GM21423 (cell line): ENCODE results near the gene C11orf68.
"Not testable (repeated sequence)": the region's sequence is repeated elsewhere in the genome, so short reads cannot be mapped to it uniquely, and the experiment has no call there.

ENCODE experiments used
- ATAC-seq: cut with Tn5 transposase; IDR thresholded peaks from one replicate; pipeline ENCODE4 v1.9.1; 2021; ENCODE audit warnings: mild to moderate bottlenecking, moderate library complexity; ENCODE audit not compliant: unreplicated experiment

Gene C11orf68

GRCh38 chr11:65918211-65919140, at the start of gene C11orf68:
C11orf68 (minus strand) TSS chr11:65919062; CDS start chr11:65919031, 31 bp downstream.
- ATAC-seq, result peak; percentile 52

- ATAC-seq, result no peak
Observed at GRCh38 chr11:65967329-65967934, 48.6 kb upstream of the C11orf68 start.

DNA sequence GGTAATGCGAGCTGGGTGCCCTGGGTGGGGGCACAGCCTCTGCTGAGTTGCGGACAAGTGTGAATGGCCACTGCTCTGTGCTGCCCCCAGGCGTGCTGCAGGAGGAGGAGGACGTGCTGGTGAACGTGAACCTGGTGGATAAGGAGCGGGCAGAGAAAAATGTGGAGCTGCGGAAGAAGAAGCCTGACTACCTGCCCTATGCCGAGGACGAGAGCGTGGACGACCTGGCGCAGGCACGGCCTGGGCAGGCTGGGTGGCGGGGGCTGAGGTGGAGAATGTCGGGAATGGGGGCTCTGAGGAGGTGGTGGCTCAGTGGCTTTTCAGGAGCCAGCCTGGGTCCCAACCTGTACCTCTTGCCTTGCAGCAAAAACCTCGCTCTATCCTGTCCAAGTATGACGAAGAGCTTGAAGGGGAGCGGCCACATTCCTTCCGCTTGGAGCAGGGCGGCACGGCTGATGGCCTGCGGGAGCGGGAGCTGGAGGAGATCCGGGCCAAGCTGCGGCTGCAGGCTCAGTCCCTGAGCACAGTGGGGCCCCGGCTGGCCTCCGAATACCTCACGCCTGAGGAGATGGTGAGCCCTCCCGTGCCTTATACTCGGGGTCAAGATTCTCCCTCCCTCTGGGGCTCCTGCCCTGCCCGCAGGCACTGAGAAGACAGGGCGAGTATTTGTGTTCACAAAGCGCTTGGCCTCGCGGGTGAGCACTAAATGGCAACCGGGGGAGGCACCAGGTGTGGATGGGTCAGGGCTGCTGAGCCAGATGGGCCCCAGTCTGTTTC, 47.3 kb upstream of the C11orf68 start:
- no peak for ATAC-seq

DNA sequence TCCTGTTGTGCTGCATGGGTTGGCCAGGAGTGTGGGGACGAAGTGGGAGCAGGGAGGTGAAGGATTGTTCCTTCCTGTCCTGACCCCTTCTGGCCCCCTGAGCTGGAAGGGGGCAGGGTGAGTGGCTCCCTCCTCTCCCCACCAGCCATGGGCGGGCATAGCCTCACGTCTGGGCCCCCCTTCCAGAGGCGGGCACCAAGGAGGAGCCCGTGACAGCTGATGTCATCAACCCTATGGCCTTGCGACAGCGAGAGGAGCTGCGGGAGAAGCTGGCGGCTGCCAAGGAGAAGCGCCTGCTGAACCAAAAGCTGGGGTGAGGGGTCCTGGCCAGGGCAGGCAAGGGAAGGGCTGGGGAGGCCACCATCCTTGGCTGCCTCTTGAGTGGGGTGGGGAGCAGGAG, 46.0 kb upstream of the C11orf68 start:
- no peak for ATAC-seq

GRCh38 chr11:65962141-65962564, 43.3 kb upstream of the C11orf68 start:
- ATAC-seq, result no peak

DNA sequence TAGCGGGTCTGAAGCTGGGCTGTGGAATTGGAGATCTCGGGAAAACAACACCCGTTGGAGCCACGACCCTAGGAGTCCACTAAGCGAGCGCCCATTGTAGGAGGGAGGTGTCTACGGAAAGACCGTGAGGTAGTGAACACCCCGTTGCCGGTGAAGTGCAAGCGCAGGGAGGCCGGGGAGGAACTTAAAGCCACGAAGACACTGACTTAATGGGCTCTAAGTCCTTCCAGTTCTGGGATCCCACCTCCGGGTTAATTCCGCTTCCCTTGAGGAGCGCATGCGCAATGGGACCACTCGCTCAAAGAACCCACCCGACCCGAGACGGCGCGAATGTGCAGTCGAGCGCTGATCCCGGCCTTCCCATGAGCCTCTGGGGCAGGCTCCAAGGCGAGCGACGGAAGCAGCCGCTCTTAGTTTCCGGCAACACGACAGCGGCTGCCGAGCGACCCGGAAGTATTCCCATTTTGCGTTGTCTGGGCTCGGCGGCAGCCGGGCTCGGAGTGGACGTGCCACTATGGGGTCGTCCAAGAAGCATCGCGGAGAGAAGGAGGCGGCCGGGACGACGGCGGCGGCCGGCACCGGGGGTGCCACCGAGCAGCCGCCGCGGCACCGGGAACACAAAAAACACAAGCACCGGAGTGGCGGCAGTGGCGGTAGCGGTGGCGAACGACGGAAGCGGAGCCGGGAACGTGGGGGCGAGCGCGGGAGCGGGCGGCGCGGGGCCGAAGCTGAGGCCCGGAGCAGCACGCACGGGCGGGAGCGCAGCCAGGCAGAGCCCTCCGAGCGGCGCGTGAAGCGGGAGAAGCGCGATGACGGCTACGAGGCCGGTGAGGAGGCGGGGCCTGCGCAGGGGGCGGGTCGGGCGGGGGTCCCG, 42.6 kb upstream of the C11orf68 start, which contains the start of gene SART1:
Gene SART1 (plus strand): TSS at position 468 of the 874 bp plus-strand sequence. CDS start 47 bp downstream, at position 515.
- peak; percentile 81 for ATAC-seq

DNA sequence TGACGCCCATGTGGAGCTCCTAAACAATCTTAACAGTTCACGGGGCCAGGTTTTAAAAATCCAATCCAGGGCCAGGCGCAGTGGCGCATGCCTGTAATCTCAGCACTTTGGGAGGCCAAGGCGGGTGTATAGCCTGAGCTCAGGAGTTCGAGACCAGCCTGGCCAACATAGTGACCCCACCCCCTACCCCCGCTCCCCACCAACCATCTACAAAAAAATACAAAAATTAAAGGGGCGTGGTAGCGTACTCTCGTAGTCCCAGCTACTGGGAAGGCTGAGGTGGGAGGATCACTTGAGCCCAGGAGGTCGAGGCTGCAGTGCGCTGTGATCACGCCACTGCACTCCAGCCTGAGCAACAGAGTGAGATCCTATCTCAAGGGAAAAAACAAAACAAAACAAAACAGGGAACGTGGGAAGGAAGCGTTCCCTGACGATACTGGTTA, 42.0 kb upstream of the C11orf68 start:
- ATAC-seq, result no peak

DNA sequence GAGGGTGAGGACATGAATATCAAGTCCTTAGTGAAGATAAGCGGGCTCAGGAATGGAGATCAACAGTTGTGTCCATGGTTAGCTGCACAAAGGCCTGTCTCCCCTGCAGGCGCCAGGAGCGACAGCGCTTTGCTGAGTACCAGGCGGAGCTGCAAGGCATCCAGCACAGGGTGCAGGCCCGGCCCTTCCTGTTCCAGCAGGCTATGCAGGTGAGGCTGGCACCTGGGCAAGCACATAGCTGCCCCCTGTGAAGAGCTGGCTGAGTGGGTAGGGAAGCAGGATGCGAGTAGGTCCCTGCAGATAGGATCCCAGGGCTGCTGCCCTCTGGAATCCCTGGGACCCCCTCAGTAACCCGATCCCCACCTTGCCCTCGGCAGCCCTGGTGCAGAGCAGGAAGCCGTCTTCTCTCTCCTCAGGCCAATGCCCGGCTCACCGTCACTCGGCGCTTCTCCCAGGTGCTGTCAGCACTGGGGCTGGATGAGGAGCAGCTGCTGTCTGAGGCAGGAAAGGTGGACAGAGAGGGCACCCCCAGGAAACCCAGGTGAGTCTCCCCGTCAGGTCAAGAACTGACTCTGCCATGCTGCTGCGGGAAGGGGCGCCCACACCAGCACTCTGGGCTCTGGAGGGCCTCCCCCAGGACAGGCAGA, 40.0 kb upstream of the C11orf68 start:
- ATAC-seq, result no peak

- ATAC-seq, result no peak
Observed at GRCh38 chr11:65958291-65958690, 39.4 kb upstream of the C11orf68 start.

DNA sequence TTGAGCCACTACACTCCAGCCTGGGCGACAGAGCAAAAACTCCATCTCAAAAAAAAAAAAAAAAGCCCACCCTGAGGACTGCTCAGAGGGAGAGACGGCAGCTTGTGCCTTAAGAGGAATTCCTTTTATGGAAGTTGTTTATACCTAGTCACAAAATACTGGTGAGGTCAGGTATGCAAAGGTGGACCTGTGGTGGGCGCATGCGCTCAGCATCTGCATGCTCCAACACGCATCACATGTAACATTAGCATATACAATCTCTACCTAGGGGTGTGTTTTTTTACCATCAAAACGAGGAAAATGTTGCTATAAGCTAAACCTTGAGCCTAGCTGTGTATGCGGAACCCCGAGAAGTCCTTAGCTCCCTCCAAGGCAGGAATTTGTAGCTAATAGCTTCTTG, 35.9 kb upstream of the C11orf68 start:
- ATAC-seq, result no peak

GRCh38 chr11:65953471-65953870, 34.6 kb upstream of the C11orf68 start:
- ATAC-seq, result no peak

GRCh38 chr11:65952052-65952521, 33.2 kb upstream of the C11orf68 start:
- ATAC-seq, result no peak

DNA sequence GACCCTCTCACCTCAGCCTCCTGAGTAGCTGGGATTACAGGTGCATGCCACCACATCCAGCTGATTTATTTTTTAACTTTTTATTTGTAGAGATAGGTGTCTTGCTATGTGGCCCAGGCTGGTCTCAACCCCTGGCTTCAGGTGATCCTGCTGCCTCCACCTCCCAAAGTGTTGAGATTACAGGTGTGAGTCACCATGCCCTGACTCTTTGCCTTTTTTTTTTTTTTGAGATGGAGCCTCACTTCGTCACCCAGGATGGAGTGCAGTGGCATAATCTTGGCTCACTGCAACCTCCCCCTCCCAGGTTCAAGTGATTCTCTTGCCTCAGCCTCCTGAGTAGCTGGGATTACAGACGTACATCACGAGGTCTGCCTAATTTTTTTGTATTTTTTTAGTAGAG, 32.8 kb upstream of the C11orf68 start:
- ATAC-seq, result not testable (repeated sequence)

GRCh38 chr11:65950711-65951110, 31.8 kb upstream of the C11orf68 start:
- ATAC-seq, result not testable (repeated sequence)

- ATAC-seq, result no peak
Observed at GRCh38 chr11:65947603-65948125, 28.8 kb upstream of the C11orf68 start.

DNA sequence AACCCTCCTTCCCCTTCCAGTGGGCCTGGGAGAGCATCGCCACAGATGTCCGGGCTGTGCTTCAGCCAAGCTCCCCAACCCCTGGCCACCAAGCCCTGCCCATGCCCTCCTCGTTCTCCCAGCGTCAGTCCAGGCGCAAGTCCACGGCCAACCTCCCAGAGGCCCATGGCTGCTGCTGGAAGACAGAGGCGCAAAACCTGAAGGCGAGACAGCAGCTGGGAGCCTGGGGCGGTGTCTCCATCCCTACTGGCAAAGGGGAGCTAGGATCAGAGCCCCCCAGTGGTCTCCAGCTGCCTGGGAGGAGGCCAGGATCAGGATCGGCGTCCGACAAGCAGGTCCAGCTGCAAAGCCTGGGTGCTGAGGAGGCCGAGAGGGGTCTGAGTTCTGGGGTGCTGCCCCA, 28.3 kb upstream of the C11orf68 start:
- ATAC-seq, result no peak

DNA sequence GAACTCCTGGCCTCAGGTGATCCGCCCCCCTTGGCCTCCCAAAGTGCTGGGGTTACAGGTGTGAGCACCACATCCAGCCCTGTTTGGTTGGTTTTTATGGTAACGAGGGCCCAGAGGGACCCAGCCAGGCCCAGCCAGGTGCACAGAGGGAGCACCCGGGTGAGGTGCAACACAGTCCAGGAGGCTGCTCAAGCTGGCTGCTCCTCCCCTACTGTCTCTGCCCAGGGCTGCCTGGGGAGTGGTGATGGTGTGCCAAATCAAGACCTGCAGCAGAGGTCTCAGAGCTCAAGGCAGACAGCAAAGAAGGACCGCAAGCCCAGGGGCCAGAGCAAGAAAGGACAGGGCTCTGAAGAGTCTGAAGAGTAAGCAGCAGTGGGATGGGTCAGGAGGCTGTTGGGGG, 27.8 kb upstream of the C11orf68 start:
- no peak for ATAC-seq

GRCh38 chr11:65945941-65946558, 27.2 kb upstream of the C11orf68 start:
- ATAC-seq, result no peak

- ATAC-seq, result no peak
Observed at GRCh38 chr11:65945430-65945911, 26.6 kb upstream of the C11orf68 start, which contains the start of gene TSGA10IP. TSGA10IP (plus strand) TSS chr11:65945480; CDS start chr11:65945676, 196 bp downstream.
